Lower lobe of right lung (tissue), 2 donors: ENCODE measurements around the gene DAZAP1. TPM values are rescaled to one million over a fixed set of nuclear protein-coding genes. Genes with fewer than 3 reads are reported as not detected.
A peak's percentile ranks its signal among the peaks of the same experiment; 100 is the strongest.

Experiments used
- ATAC-seq, 2 donors: fragments of 200-7000 bp; cut with Tn5 transposase; one replicate each; pipeline ENCODE4 v1.9.1; 2020 to 2022; ENCODE audit warnings: mild to moderate bottlenecking in 2 of 2, moderate library complexity in 2 of 2
- DNase-seq: peaks from one replicate; pipeline ENCODE4 v3.0.0-alpha.2; 2020
- H3K27ac ChIP-seq: fragments of 200-600 bp; one replicate; pipeline ENCODE4 v1.8.0; 2022
- H3K27me3 ChIP-seq: fragments of 200-600 bp; one replicate; pipeline ENCODE4 v1.8.0; 2022; ENCODE audit warnings: low read depth
- H3K36me3 ChIP-seq: fragments of 200-600 bp; one replicate; pipeline ENCODE4 v1.8.0; 2022; ENCODE audit warnings: mild to moderate bottlenecking
- H3K4me1 ChIP-seq: fragments of 200-600 bp; one replicate; pipeline ENCODE4 v1.8.0; 2022
- H3K4me3 ChIP-seq: fragments of 200-600 bp; one replicate; pipeline ENCODE4 v1.8.0; 2022; ENCODE audit warnings: mild to moderate bottlenecking
- H3K9me3 ChIP-seq: fragments of 200-600 bp; one replicate; pipeline ENCODE4 v1.8.0; 2022
- intact Hi-C: fragments of 100-400 bp; cut with DNase I; formaldehyde crosslinking; loops from one replicate; pipeline ENCODE4 v1.11.0; 2022
- total RNA-seq: library from RNA; stranded (reverse); fragmentation: NEBNext Ultra II Directional; extraction: Animal tissue kit (Norgen Biotek cat#: 25700); gene quantifications from one replicate; pipeline ENCODE4 v1.2.1, GENCODE V29; 2021
- TF ChIP-seq, protein P1 (sequence below): fragments of 200-600 bp; IDR thresholded peaks from one replicate; pipeline ENCODE4 v1.8.0; 2022; ENCODE audit warnings: antibody characterized with exemption, mild to moderate bottlenecking
- donor health status: DM: no; HTN: yes; CAD: no; lungs with severe emphysema.

Gene DAZAP1
- total RNA-seq, 1 donor from 2014 or later, result 89.4 TPM

GRCh38 chr19:1469255-1470054, 62.1 kb downstream of the DAZAP1 start:
- no peaks in the 10 kb centered on the region for H3K9me3 ChIP-seq
- H3K4me3 ChIP-seq, result peak overlapping the region; percentile 54
- DNase-seq (peak; percentile 34), ATAC-seq (no peak)
- TF ChIP-seq, protein P1, sequence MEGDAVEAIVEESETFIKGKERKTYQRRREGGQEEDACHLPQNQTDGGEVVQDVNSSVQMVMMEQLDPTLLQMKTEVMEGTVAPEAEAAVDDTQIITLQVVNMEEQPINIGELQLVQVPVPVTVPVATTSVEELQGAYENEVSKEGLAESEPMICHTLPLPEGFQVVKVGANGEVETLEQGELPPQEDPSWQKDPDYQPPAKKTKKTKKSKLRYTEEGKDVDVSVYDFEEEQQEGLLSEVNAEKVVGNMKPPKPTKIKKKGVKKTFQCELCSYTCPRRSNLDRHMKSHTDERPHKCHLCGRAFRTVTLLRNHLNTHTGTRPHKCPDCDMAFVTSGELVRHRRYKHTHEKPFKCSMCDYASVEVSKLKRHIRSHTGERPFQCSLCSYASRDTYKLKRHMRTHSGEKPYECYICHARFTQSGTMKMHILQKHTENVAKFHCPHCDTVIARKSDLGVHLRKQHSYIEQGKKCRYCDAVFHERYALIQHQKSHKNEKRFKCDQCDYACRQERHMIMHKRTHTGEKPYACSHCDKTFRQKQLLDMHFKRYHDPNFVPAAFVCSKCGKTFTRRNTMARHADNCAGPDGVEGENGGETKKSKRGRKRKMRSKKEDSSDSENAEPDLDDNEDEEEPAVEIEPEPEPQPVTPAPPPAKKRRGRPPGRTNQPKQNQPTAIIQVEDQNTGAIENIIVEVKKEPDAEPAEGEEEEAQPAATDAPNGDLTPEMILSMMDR, result no peak
- intact Hi-C loops, result no loop called here
- H3K4me1 ChIP-seq, result peaks cover 73% of the 10 kb centered on the region
- H3K36me3 ChIP-seq, result peaks cover 4% of the 10 kb centered on the region
- H3K27me3 ChIP-seq, result peaks cover 83% of the 10 kb centered on the region
- no peak overlapping the region for H3K27ac ChIP-seq

GRCh38 chr19:1470055-1470304, 62.6 kb downstream of the DAZAP1 start:
- no peak overlapping the region for H3K27ac ChIP-seq
- ATAC-seq (no peak), DNase-seq (peak; percentile 47)
- H3K9me3 ChIP-seq, result no peaks in the 10 kb centered on the region
- peak overlapping the region; percentile 54 for H3K4me3 ChIP-seq
- peaks cover 71% of the 10 kb centered on the region for H3K4me1 ChIP-seq
- H3K36me3 ChIP-seq, result peaks cover 9% of the 10 kb centered on the region
- TF ChIP-seq, protein P1, result no peak
- intact Hi-C loops, result no loop called here
- peaks cover 80% of the 10 kb centered on the region for H3K27me3 ChIP-seq

- Histone ChIP-seq H3K4me1 (peaks cover 66% of the 10 kb centered on the region), H3K36me3 (peaks cover 14% of the 10 kb centered on the region), H3K27me3 (peaks cover 75% of the 10 kb centered on the region), H3K4me3 (peak overlapping the region; percentile 54), H3K27ac (no peak overlapping the region), H3K9me3 (no peaks in the 10 kb centered on the region)
- DNase-seq, result peak; percentile 64
- ATAC-seq, result peak; percentile 41 to 52
- TF ChIP-seq, protein P1, result no peak
- intact Hi-C loops, result no loop called here
These were observed 63.1 kb downstream of the DAZAP1 start for GRCh38 chr19:1470305-1471009.

GRCh38 chr19:1471010-1471514, 63.7 kb downstream of the DAZAP1 start:
- Histone ChIP-seq H3K27ac (no peak overlapping the region), H3K4me3 (peak overlapping the region; percentile 54), H3K27me3 (peaks cover 69% of the 10 kb centered on the region), H3K9me3 (no peaks in the 10 kb centered on the region), H3K4me1 (peaks cover 60% of the 10 kb centered on the region), H3K36me3 (peaks cover 20% of the 10 kb centered on the region)
- TF ChIP-seq, protein P1, result no peak
- intact Hi-C loops, result no loop called here
- DNase-seq (no peak), ATAC-seq (peak in 1 of 2 donors; percentile 10)

DNA sequence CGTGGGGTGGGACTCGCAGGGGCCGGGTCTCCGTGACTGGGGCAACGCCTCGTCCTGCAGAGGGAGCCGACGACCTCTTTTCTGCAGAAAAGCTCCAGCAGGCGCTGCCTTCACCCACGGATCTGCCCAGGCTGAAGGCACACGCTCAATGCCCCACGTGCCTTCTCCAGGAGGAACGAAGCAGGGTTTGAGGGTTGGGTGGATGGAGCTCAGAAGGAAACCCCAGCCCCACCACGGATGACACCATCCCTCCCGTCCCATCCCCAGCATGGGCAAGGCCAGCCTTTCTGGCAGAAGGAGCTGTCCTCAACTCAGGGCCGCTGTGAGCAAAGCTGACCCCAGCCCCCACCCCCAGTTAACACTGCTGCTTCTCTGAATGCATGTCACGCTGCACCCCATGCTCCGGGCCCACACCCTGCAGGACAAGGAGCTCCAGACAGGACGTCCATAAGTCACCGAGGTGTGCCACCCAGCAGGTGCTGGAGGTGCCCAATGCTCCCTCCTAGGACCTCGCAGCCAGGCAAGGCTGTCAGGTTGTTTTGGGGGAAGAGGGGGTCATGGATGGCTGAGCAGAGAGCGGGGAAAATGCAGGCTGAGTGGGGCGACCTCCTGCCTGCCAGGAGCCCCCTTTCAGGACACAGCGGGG, 64.3 kb downstream of the DAZAP1 start:
- Histone ChIP-seq H3K27ac (no peak overlapping the region), H3K4me1 (peaks cover 55% of the 10 kb centered on the region), H3K27me3 (peaks cover 63% of the 10 kb centered on the region), H3K36me3 (peaks cover 22% of the 10 kb centered on the region), H3K4me3 (no peak overlapping the region), H3K9me3 (no peaks in the 10 kb centered on the region)
- TF ChIP-seq, protein P1, result no peak
- intact Hi-C loops, result no loop called here
- ATAC-seq (no peak), DNase-seq (peak; percentile 38)
